ENCODE data around the gene FABP3. TPM values are rescaled to one million over a fixed set of nuclear protein-coding genes. Genes with fewer than 3 reads are reported as not detected.

Gene FABP3
- total RNA-seq, 1 donor from 2014 or later = 1.1 TPM

DNA sequence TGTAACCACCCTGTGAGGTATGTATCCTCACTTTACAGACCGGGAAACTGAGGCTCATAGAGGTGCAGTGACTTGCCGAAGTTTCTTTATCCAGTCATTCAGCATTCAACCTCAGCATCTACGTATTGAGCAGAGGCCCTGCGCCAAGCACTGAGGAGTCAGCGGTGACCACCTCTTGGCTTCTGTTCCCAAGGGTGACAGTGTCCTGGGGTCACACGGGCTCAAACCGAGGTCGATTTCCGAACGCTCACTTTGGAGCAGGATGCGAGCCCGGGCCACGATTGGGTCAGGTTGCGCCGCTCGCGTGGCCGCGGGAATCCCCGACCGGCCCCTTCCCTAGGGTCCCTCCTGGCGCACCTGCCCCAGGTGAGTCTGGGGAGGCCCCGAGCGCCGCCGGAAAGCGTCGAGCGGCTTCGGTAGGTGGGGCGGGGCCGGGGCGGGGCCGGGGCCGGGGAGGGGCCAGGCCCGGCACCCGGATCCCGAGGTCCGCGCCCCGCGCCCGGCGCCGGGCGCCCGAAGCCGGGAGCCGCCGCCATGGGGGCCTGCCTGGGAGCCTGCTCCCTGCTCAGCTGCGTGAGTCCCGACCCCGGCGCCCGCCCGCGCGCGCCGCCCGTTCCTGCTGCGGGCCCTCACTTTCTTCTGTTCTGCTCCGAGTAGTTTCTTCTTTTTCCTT is 40.0 kb upstream of the FABP3 start, which contains the start of gene SERINC2:
TSS of gene SERINC2 (plus strand) at position 482 of the 673 bp plus-strand sequence. CDS start at position 535, 53 bp downstream.
- Mint-ChIP-seq H3K9me3 (ENCODE audit: unreplicated experiment) (no peaks in the 10 kb centered on the region), H3K36me3 (ENCODE audit: low read depth, unreplicated experiment) (peaks cover 6% of the 10 kb centered on the region), H3K27ac (ENCODE audit: unreplicated experiment) (peak within 1 kb of the TSS; percentile 79), H3K4me3 (ENCODE audit: unreplicated experiment) (peak within 1 kb of the TSS; percentile 99), H3K27me3 (ENCODE audit: unreplicated experiment) (peaks cover 16% of the 10 kb centered on the region), H3K4me1 (ENCODE audit: unreplicated experiment) (peaks cover 24% of the 10 kb centered on the region)
- DNase-seq (ENCODE audit: low spot score) = peak; percentile 23
- no peak for TF ChIP-seq CTCF (IDR thresholded peaks at IDR 0.05; ENCODE audit: unreplicated experiment)

DNA sequence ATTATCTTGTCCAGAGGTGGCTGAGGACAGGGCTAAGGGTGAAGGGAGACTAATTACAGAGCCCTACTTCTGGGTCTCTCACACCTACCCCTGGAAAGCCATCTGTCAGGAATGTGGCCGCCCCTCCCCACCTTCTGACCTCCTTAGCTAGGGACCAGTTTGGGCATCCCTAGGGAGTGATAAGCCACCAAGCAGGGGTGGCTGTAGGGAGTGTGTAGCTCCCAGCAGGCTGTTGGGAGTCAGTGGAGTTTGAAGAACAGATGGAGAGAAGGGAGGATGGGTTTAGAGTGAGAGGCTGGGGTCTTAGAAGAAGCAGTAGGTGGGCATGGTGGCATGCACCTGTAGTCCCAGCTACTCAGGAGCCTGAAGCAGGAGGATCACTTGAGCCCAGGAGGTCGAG is 39.3 kb upstream of the FABP3 start:
- Mint-ChIP-seq H3K4me3 (ENCODE audit: unreplicated experiment) (peak overlapping the region; percentile 84), H3K9me3 (ENCODE audit: unreplicated experiment) (no peaks in the 10 kb centered on the region), H3K27ac (ENCODE audit: unreplicated experiment) (no peak overlapping the region), H3K27me3 (ENCODE audit: unreplicated experiment) (peaks cover 16% of the 10 kb centered on the region), H3K36me3 (ENCODE audit: low read depth, unreplicated experiment) (peaks cover 1% of the 10 kb centered on the region), H3K4me1 (ENCODE audit: unreplicated experiment) (peaks cover 24% of the 10 kb centered on the region)
- no peak for TF ChIP-seq CTCF (IDR thresholded peaks at IDR 0.05; ENCODE audit: unreplicated experiment)
- DNase-seq (ENCODE audit: low spot score) = no peak

DNA sequence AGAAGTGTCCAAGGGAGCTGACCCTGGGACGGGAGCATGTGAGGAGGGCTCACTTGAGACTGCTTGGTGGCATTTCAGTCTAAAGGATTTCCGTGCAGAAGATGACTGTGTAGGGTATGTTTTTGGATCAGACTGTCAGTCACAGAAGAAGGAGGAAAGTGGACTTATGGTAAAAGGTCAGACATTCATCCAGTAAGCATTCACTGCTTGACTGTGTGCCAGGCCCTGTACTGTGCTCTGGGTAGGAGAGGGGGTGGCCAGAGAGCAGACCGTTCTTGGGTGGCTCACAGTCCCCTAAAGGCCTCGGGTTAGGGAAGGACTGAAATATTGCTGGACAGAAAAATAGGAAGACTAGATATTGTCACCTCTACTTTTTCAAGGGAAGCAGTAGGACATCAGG is 38.0 kb upstream of the FABP3 start:
- Mint-ChIP-seq H3K4me3 (ENCODE audit: unreplicated experiment) (no peak overlapping the region), H3K9me3 (ENCODE audit: unreplicated experiment) (no peaks in the 10 kb centered on the region), H3K27me3 (ENCODE audit: unreplicated experiment) (peaks cover 16% of the 10 kb centered on the region), H3K36me3 (ENCODE audit: low read depth, unreplicated experiment) (no peaks in the 10 kb centered on the region), H3K27ac (ENCODE audit: unreplicated experiment) (no peak overlapping the region), H3K4me1 (ENCODE audit: unreplicated experiment) (peaks cover 21% of the 10 kb centered on the region)
- DNase-seq (ENCODE audit: low spot score) = no peak
- TF ChIP-seq CTCF (IDR thresholded peaks at IDR 0.05; ENCODE audit: unreplicated experiment) = no peak

DNA sequence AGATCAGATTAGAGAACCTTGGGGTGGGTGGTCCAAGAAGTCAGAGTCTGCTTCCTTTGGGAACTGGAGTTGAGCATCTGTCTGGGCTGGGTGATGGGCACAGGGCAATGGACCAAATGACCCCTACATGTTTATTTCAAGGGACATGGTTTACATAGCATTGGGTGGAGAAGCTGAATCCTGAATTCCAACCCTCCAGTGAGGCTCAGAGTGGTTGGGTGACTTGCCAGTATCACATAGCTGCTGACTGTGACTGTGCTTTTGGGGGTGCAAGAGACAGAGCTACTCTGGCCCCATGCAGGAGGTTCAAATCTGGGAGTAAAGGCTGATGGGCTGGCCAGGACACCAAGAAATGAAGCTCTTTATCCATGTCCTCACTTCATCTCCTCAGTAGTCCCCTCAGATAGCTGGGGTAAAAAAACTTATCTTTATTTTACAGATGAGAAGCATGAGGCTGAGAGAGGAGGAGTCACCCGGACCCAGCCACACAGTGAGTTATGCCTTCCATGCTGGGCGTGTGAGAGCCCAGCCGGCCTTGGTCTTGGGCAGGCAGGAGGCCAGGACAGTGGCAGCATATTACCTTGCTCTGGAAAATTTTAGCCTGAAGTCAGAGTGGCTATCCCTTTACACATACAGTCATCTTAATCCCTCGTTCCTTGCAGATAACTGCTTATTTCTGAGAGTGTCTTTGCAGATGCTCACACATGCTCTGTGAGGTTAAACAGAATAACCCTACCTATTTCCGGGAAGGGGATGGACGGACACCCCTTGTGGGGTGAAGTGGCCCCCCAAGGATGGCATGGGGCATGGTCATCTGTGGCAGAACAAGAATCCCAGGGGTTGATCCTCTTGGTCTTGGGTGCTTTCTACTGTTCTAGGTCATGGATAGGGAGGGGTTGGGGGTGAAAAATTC is 37.3 kb upstream of the FABP3 start:
- no peak overlapping the region for H3K4me3 Mint-ChIP-seq (ENCODE audit: unreplicated experiment)
- H3K27ac Mint-ChIP-seq (ENCODE audit: unreplicated experiment) = no peak overlapping the region
- no peak for TF ChIP-seq CTCF (IDR thresholded peaks at IDR 0.05; ENCODE audit: unreplicated experiment)
- H3K36me3 Mint-ChIP-seq (ENCODE audit: low read depth, unreplicated experiment) = no peaks in the 10 kb centered on the region
- no peaks in the 10 kb centered on the region for H3K9me3 Mint-ChIP-seq (ENCODE audit: unreplicated experiment)
- no peak for DNase-seq (ENCODE audit: low spot score)
- H3K27me3 Mint-ChIP-seq (ENCODE audit: unreplicated experiment) = peaks cover 16% of the 10 kb centered on the region
- H3K4me1 Mint-ChIP-seq (ENCODE audit: unreplicated experiment) = peaks cover 15% of the 10 kb centered on the region

Data from endothelial cell (in vitro differentiated cells).